ENCODE results near the gene TAS2R31.

GRCh38 chr12:11059041-11059440 is 27.8 kb upstream of the TAS2R31 start:
- TF ChIP-seq MEF2D (CRISPR knock-in tag; IDR thresholded peaks at IDR 0.05) (no peak), ETV5 (CRISPR knock-in tag; IDR thresholded peaks at IDR 0.05; ENCODE audit: borderline replicate concordance) (no peak), HMGXB4 (CRISPR knock-in tag; IDR thresholded peaks at IDR 0.05; ENCODE audit: borderline replicate concordance in 1 of 2, low read depth in 1 of 2) (no peak), ZMAT3 (CRISPR knock-in tag; conservative IDR thresholded peaks at IDR 0.05) (no peak), CTCF (CRISPR knock-in tag; IDR thresholded peaks at IDR 0.05) (no peak)
